Upper lobe of right lung (tissue), 1 donor: Measurements from ENCODE around the gene TAB3. TPM values are rescaled to one million over a fixed set of nuclear protein-coding genes. Genes with fewer than 3 reads are reported as not detected.

ENCODE experiments used
- ATAC-seq: fragments of 200-7000 bp; cut with Tn5 transposase; one replicate; pipeline ENCODE4 v1.9.1; 2020; ENCODE audit warnings: mild to moderate bottlenecking, moderate library complexity
- DNase-seq: peaks from one replicate; pipeline ENCODE4 v3.0.0-alpha.2; 2020
- H3K27ac ChIP-seq: fragments of 200-600 bp; one replicate; pipeline ENCODE4 v1.8.0; 2022
- H3K27me3 ChIP-seq: fragments of 200-600 bp; one replicate; pipeline ENCODE4 v1.8.0; 2022; ENCODE audit warnings: mild to moderate bottlenecking
- H3K36me3 ChIP-seq: fragments of 200-600 bp; one replicate; pipeline ENCODE4 v1.8.0; 2022
- H3K4me1 ChIP-seq: fragments of 200-600 bp; one replicate; pipeline ENCODE4 v1.8.0; 2022
- H3K4me3 ChIP-seq: fragments of 200-600 bp; one replicate; pipeline ENCODE4 v1.8.0; 2022; ENCODE audit warnings: mild to moderate bottlenecking
- H3K9me3 ChIP-seq: fragments of 200-600 bp; one replicate; pipeline ENCODE4 v1.8.0; 2022
- CTCF ChIP-seq: fragments of 200-600 bp; IDR thresholded peaks from one replicate; pipeline ENCODE4 v1.8.0; 2022; ENCODE audit warnings: antibody characterized with exemption
- intact Hi-C: fragments of 100-400 bp; cut with DNase I; formaldehyde crosslinking; loops from one replicate; pipeline ENCODE4 v1.11.0; 2022
- total RNA-seq: library from RNA; stranded (reverse); fragmentation: NEBNext Ultra II Directional; extraction: Animal tissue kit (Norgen Biotek cat#: 25700); gene quantifications from one replicate; pipeline ENCODE4 v1.2.1, GENCODE V29; 2021
- donor health status: DM: no; HTN: yes; CAD: no; lungs with severe emphysema.

TAB3 gene
- total RNA-seq, 1 donor from 2014 or later = 21.9 TPM

GRCh38 chrX:30905321-30905720, 16.3 kb upstream of the TAB3 start:
- ATAC-seq (no peak), DNase-seq (no peak)
- Histone ChIP-seq H3K27me3 (no peaks in the 10 kb centered on the region), H3K27ac (no peak overlapping the region), H3K9me3 (no peaks in the 10 kb centered on the region), H3K36me3 (no peaks in the 10 kb centered on the region), H3K4me1 (no peaks in the 10 kb centered on the region), H3K4me3 (no peak overlapping the region)
- TF ChIP-seq CTCF = no peak
- intact Hi-C loops = no loop called here

- H3K9me3 ChIP-seq = no peaks in the 10 kb centered on the region
- H3K4me1 ChIP-seq = no peaks in the 10 kb centered on the region
- ATAC-seq (no peak), DNase-seq (no peak)
- H3K27me3 ChIP-seq = no peaks in the 10 kb centered on the region
- H3K36me3 ChIP-seq = no peaks in the 10 kb centered on the region
- H3K27ac ChIP-seq = no peak overlapping the region
- TF ChIP-seq CTCF = no peak
- no peak overlapping the region for H3K4me3 ChIP-seq
- intact Hi-C loops = no loop called here
Measured at GRCh38 chrX:30904632-30905031, 15.6 kb upstream of the TAB3 start.

GRCh38 chrX:30904186-30904585, 15.1 kb upstream of the TAB3 start:
- no peaks in the 10 kb centered on the region for H3K36me3 ChIP-seq
- H3K4me3 ChIP-seq = no peak overlapping the region
- no peak for DNase-seq
- no peaks in the 10 kb centered on the region for H3K4me1 ChIP-seq
- intact Hi-C loops = no loop called here
- TF ChIP-seq CTCF = no peak
- H3K27ac ChIP-seq = no peak overlapping the region
- no peaks in the 10 kb centered on the region for H3K9me3 ChIP-seq
- no peak for ATAC-seq
- H3K27me3 ChIP-seq = no peaks in the 10 kb centered on the region

- Histone ChIP-seq H3K4me3 (no peak overlapping the region), H3K4me1 (no peaks in the 10 kb centered on the region), H3K9me3 (no peaks in the 10 kb centered on the region), H3K27me3 (no peaks in the 10 kb centered on the region), H3K36me3 (no peaks in the 10 kb centered on the region), H3K27ac (no peak overlapping the region)
- no peak for DNase-seq
- intact Hi-C loops = no loop called here
- TF ChIP-seq CTCF = no peak
- no peak for ATAC-seq
Measured at GRCh38 chrX:30900227-30900626, 11.2 kb upstream of the TAB3 start.

GRCh38 chrX:30898886-30899285, 9.8 kb upstream of the TAB3 start:
- TF ChIP-seq CTCF = no peak
- no peak for DNase-seq

GRCh38 chrX:30895370-30895769, 6.3 kb upstream of the TAB3 start:
- TF ChIP-seq CTCF = no peak
- no peak overlapping the region for H3K4me3 ChIP-seq
- ATAC-seq (no peak), DNase-seq (no peak)
- intact Hi-C loops = no loop called here
- no peaks in the 10 kb centered on the region for H3K4me1 ChIP-seq
- H3K27me3 ChIP-seq = no peaks in the 10 kb centered on the region
- H3K36me3 ChIP-seq = no peaks in the 10 kb centered on the region
- H3K9me3 ChIP-seq = no peaks in the 10 kb centered on the region
- H3K27ac ChIP-seq = no peak overlapping the region

More at GRCh38 chrX:30898886-30899285, 9.8 kb upstream of the TAB3 start:
- Histone ChIP-seq H3K4me3 (no peak overlapping the region), H3K27me3 (no peaks in the 10 kb centered on the region), H3K36me3 (no peaks in the 10 kb centered on the region), H3K27ac (no peak overlapping the region), H3K9me3 (no peaks in the 10 kb centered on the region), H3K4me1 (no peaks in the 10 kb centered on the region)
- intact Hi-C loops = no loop called here
- ATAC-seq = no peak
